Parathyroid adenoma (tissue), 2 donors: ENCODE measurements around the gene GRM8.

Experiments
- H2AFZ ChIP-seq: fragments of 300-600 bp; sonication (generic); one replicate; pipeline ENCODE4 v1.7.0; 2017; ENCODE audit warnings: antibody characterized with exemption, mild to moderate bottlenecking
- H3K27ac ChIP-seq: fragments of 300-600 bp; sonication (generic); one replicate; pipeline ENCODE4 v1.7.0; 2017
- H3K27me3 ChIP-seq: fragments of 300-600 bp; sonication (generic); one replicate; pipeline ENCODE4 v1.7.0; 2017; ENCODE audit warnings: low read length; ENCODE audit not compliant: control insufficient read depth, insufficient read depth
- H3K36me3 ChIP-seq: fragments of 300-600 bp; sonication (generic); one replicate; pipeline ENCODE4 v1.7.0; 2017; ENCODE audit warnings: low read length; ENCODE audit not compliant: control insufficient read depth, insufficient read depth
- H3K4me1 ChIP-seq: fragments of 300-600 bp; sonication (generic); one replicate; pipeline ENCODE4 v1.7.0; 2017; ENCODE audit warnings: control low read depth
- H3K4me2 ChIP-seq: fragments of 300-600 bp; sonication (generic); one replicate; pipeline ENCODE4 v1.7.0; 2017; ENCODE audit warnings: low read length
- H3K4me3 ChIP-seq: fragments of 300-600 bp; sonication (generic); one replicate; pipeline ENCODE4 v1.7.0; 2017; ENCODE audit warnings: low read depth, low read length
- H3K79me2 ChIP-seq: fragments of 300-600 bp; sonication (generic); one replicate; pipeline ENCODE4 v1.7.0; 2017; ENCODE audit warnings: control low read depth
- H3K9ac ChIP-seq: fragments of 300-600 bp; sonication (generic); one replicate; pipeline ENCODE4 v1.7.0; 2017; ENCODE audit warnings: mild to moderate bottlenecking
- H3K9me3 ChIP-seq: fragments of 300-600 bp; sonication (generic); one replicate; pipeline ENCODE4 v1.7.0; 2017; ENCODE audit warnings: low read length; ENCODE audit not compliant: control insufficient read depth
- CTCF ChIP-seq: fragments of 300-600 bp; sonication (generic); IDR thresholded peaks from one replicate; pipeline ENCODE4 v1.7.0; 2017; ENCODE audit warnings: antibody characterized with exemption, mild to moderate bottlenecking
- donor health status: primary hyperparathyroidism.

The GRM8 gene

DNA sequence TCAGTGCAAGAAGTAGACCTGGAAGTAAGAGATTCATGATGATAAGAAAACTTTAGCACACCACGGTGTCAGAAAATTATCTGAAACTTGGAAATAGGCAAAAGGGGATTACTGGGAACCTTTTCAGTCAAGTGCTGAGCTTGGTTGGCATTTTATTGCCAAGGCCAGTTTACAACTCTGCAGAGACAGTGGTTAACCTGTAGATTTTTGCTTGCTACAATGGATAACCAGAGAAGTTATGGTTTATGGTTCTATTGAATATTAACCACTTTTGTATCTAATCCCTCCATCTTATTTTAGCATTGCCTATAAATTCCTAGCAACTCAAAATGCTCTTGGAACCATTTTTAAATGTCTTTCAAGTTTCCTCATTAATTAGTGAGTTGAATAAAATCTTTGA is 13.3 kb upstream of the GRM8 start:
- H3K4me2 ChIP-seq = no peak overlapping the region
- H3K9me3 ChIP-seq = no peaks in the 10 kb centered on the region
- H3K4me1 ChIP-seq = no peaks in the 10 kb centered on the region
- no peak overlapping the region for H3K9ac ChIP-seq
- no peak overlapping the region for H3K27ac ChIP-seq
- H3K36me3 ChIP-seq = no peaks in the 10 kb centered on the region
- no peak overlapping the region for H2AFZ ChIP-seq
- no peak overlapping the region for H3K4me3 ChIP-seq
- H3K79me2 ChIP-seq = no peaks in the 10 kb centered on the region
- TF ChIP-seq CTCF = no peak
- H3K27me3 ChIP-seq = no peaks in the 10 kb centered on the region

GRCh38 chr7:127264219-127264618 is 11.5 kb upstream of the GRM8 start:
- no peaks in the 10 kb centered on the region for H3K79me2 ChIP-seq
- no peaks in the 10 kb centered on the region for H3K27me3 ChIP-seq
- H3K4me3 ChIP-seq = no peak overlapping the region
- no peak overlapping the region for H2AFZ ChIP-seq
- no peak overlapping the region for H3K4me2 ChIP-seq
- no peak overlapping the region for H3K27ac ChIP-seq
- H3K4me1 ChIP-seq = no peaks in the 10 kb centered on the region
- H3K9me3 ChIP-seq = no peaks in the 10 kb centered on the region
- no peaks in the 10 kb centered on the region for H3K36me3 ChIP-seq
- no peak for TF ChIP-seq CTCF
- H3K9ac ChIP-seq = no peak overlapping the region

- Histone ChIP-seq H3K27ac (no peak overlapping the region), H3K4me1 (no peaks in the 10 kb centered on the region), H2AFZ (no peak overlapping the region), H3K36me3 (no peaks in the 10 kb centered on the region), H3K4me3 (no peak overlapping the region), H3K27me3 (no peaks in the 10 kb centered on the region), H3K9me3 (no peaks in the 10 kb centered on the region), H3K79me2 (no peaks in the 10 kb centered on the region), H3K9ac (no peak overlapping the region), H3K4me2 (no peak overlapping the region)
- TF ChIP-seq CTCF = no peak
Observed at GRCh38 chr7:127258111-127258510, 5.4 kb upstream of the GRM8 start.

GRCh38 chr7:127257086-127257485 is 4.3 kb upstream of the GRM8 start:
- no peak for TF ChIP-seq CTCF
- no peak overlapping the region for H3K9ac ChIP-seq
- no peak overlapping the region for H3K27ac ChIP-seq
- no peak overlapping the region for H3K4me2 ChIP-seq
- H3K9me3 ChIP-seq = no peaks in the 10 kb centered on the region
- no peaks in the 10 kb centered on the region for H3K36me3 ChIP-seq
- H2AFZ ChIP-seq = no peak overlapping the region
- H3K27me3 ChIP-seq = no peaks in the 10 kb centered on the region
- H3K4me1 ChIP-seq = peaks cover 4% of the 10 kb centered on the region
- H3K4me3 ChIP-seq = no peak overlapping the region
- H3K79me2 ChIP-seq = no peaks in the 10 kb centered on the region

DNA sequence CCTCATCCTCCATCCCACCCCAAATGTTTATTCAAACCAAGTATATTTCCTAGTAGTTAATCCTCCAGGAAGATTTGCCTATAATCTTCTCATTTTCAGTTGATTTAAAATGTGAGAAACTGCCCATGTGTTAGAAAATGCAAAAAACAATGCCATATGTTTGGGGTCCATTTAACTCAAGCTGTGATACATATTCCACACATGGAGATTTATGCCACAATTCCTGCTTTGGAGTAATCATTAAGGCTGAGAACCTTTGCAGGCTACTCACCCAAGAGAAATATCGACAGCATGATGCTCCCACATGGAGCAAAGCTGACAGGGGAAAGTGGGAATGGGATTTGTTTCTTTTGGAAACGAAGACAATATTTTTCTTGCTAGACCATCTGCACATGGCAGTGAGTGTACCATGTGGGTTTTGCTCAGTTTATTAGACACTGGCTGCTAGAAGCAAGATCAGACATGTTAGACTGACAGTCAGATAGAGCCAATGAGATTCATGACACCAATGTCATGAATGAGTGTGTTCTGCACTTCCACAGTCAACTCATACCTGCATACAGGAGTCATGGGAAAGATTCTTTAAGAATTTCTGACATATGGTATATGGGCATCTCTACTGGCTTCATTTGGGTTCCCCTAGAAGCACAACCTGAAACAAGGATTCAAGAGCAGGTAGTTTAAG is 3.4 kb upstream of the GRM8 start:
- H3K4me3 ChIP-seq = no peak overlapping the region
- H3K4me2 ChIP-seq = no peak overlapping the region
- H2AFZ ChIP-seq = no peak overlapping the region
- TF ChIP-seq CTCF = no peak
- H3K4me1 ChIP-seq = peaks cover 4% of the 10 kb centered on the region
- no peak overlapping the region for H3K27ac ChIP-seq
- H3K79me2 ChIP-seq = no peaks in the 10 kb centered on the region
- H3K9me3 ChIP-seq = no peaks in the 10 kb centered on the region
- H3K9ac ChIP-seq = no peak overlapping the region
- no peaks in the 10 kb centered on the region for H3K36me3 ChIP-seq
- H3K27me3 ChIP-seq = no peaks in the 10 kb centered on the region
